Activated T-cell treated with anti-CD3 and anti-CD28 coated beads, Interleukin-2, amount 50 U/mL, for 24 hours (primary cell): ENCODE results near the gene PNPO.

Experiments
- DNase-seq: peaks from one replicate; pipeline ENCODE4 v3.0.0-alpha.2; 2020
- H3K27ac Mint-ChIP-seq: 2 replicates; pipeline ENCODE4 v1.8.0; 2020; ENCODE audit warnings: mild to moderate bottlenecking, mixed read lengths
- H3K27me3 Mint-ChIP-seq: 2 replicates; pipeline ENCODE4 v1.8.0; 2020; ENCODE audit warnings: mixed read lengths
- H3K36me3 Mint-ChIP-seq: 2 replicates; pipeline ENCODE4 v1.8.0; 2020; ENCODE audit warnings: low read depth, mixed read lengths
- H3K4me1 Mint-ChIP-seq: 2 replicates; pipeline ENCODE4 v1.8.0; 2020; ENCODE audit warnings: low read depth, mixed read lengths
- H3K4me3 Mint-ChIP-seq: 2 replicates; pipeline ENCODE4 v1.8.0; 2020; ENCODE audit warnings: mild to moderate bottlenecking, moderate library complexity, mixed read lengths
- H3K9me3 Mint-ChIP-seq: 2 replicates; pipeline ENCODE4 v1.8.0; 2020; ENCODE audit warnings: mixed read lengths

PNPO gene

GRCh38 chr17:47967607-47968252 lies 26.4 kb downstream of the PNPO start:
- H3K27me3 Mint-ChIP-seq: no peaks in the 10 kb centered on the region
- H3K9me3 Mint-ChIP-seq: no peaks in the 10 kb centered on the region
- no peak overlapping the region for H3K27ac Mint-ChIP-seq
- H3K4me3 Mint-ChIP-seq: no peak overlapping the region
- H3K36me3 Mint-ChIP-seq: peaks cover 14% of the 10 kb centered on the region
- no peak for DNase-seq
- H3K4me1 Mint-ChIP-seq: peaks cover 24% of the 10 kb centered on the region

- H3K4me3 Mint-ChIP-seq: no peak overlapping the region
- peaks cover 26% of the 10 kb centered on the region for H3K36me3 Mint-ChIP-seq
- no peak overlapping the region for H3K27ac Mint-ChIP-seq
- no peaks in the 10 kb centered on the region for H3K9me3 Mint-ChIP-seq
- no peak for DNase-seq
- H3K4me1 Mint-ChIP-seq: peaks cover 28% of the 10 kb centered on the region
- H3K27me3 Mint-ChIP-seq: no peaks in the 10 kb centered on the region
Measured at GRCh38 chr17:47968836-47969235, 27.5 kb downstream of the PNPO start.

GRCh38 chr17:47969930-47970724 lies 28.8 kb downstream of the PNPO start:
- Mint-ChIP-seq H3K27me3 (no peaks in the 10 kb centered on the region), H3K4me1 (peaks cover 28% of the 10 kb centered on the region), H3K36me3 (peaks cover 38% of the 10 kb centered on the region), H3K9me3 (no peaks in the 10 kb centered on the region), H3K27ac (peak overlapping the region; percentile 8), H3K4me3 (peak overlapping the region; percentile 95)
- no peak for DNase-seq

GRCh38 chr17:47970725-47971499 lies 29.5 kb downstream of the PNPO start, which contains the start of gene CDK5RAP3:
CDK5RAP3 (plus strand) TSS chr17:47971113; CDS start chr17:47971147, 34 bp downstream.
- H3K4me1 Mint-ChIP-seq: peaks cover 28% of the 10 kb centered on the region
- peak within 1 kb of the TSS; percentile 95 for H3K27ac Mint-ChIP-seq
- no peaks in the 10 kb centered on the region for H3K27me3 Mint-ChIP-seq
- peak within 1 kb of the TSS; percentile 95 for H3K4me3 Mint-ChIP-seq
- H3K36me3 Mint-ChIP-seq: peaks cover 46% of the 10 kb centered on the region
- no peaks in the 10 kb centered on the region for H3K9me3 Mint-ChIP-seq
- peak; percentile 99 for DNase-seq

- H3K27me3 Mint-ChIP-seq: no peaks in the 10 kb centered on the region
Measured at GRCh38 chr17:47973541-47973940, 32.2 kb downstream of the PNPO start.

GRCh38 chr17:47975189-47975822 lies 33.9 kb downstream of the PNPO start:
- Mint-ChIP-seq H3K27me3 (no peaks in the 10 kb centered on the region), H3K4me1 (peaks cover 21% of the 10 kb centered on the region), H3K27ac (no peak overlapping the region), H3K36me3 (peaks cover 90% of the 10 kb centered on the region), H3K9me3 (no peaks in the 10 kb centered on the region), H3K4me3 (no peak overlapping the region)
- no peak for DNase-seq

More at GRCh38 chr17:47973541-47973940, 32.2 kb downstream of the PNPO start:
- no peak overlapping the region for H3K27ac Mint-ChIP-seq
- no peak overlapping the region for H3K4me3 Mint-ChIP-seq
- no peaks in the 10 kb centered on the region for H3K9me3 Mint-ChIP-seq
- H3K4me1 Mint-ChIP-seq: peaks cover 28% of the 10 kb centered on the region
- DNase-seq: no peak
- peaks cover 73% of the 10 kb centered on the region for H3K36me3 Mint-ChIP-seq

GRCh38 chr17:47975823-47976205 lies 34.4 kb downstream of the PNPO start:
- H3K36me3 Mint-ChIP-seq: peaks cover 95% of the 10 kb centered on the region
- H3K27me3 Mint-ChIP-seq: no peaks in the 10 kb centered on the region
- no peaks in the 10 kb centered on the region for H3K9me3 Mint-ChIP-seq
- no peak overlapping the region for H3K27ac Mint-ChIP-seq
- no peak overlapping the region for H3K4me3 Mint-ChIP-seq
- H3K4me1 Mint-ChIP-seq: peaks cover 18% of the 10 kb centered on the region
- DNase-seq: no peak

- no peak overlapping the region for H3K4me3 Mint-ChIP-seq
- no peaks in the 10 kb centered on the region for H3K27me3 Mint-ChIP-seq
- peaks cover 98% of the 10 kb centered on the region for H3K36me3 Mint-ChIP-seq
Measured at GRCh38 chr17:47978324-47978723, 37.0 kb downstream of the PNPO start.

GRCh38 chr17:47980541-47980940 lies 39.2 kb downstream of the PNPO start:
- H3K36me3 Mint-ChIP-seq: peaks cover 94% of the 10 kb centered on the region

More at GRCh38 chr17:47978324-47978723, 37.0 kb downstream of the PNPO start:
- Mint-ChIP-seq H3K9me3 (no peaks in the 10 kb centered on the region), H3K4me1 (no peaks in the 10 kb centered on the region), H3K27ac (no peak overlapping the region)
- DNase-seq: peak; percentile 52

GRCh38 chr17:47981462-47981861 lies 40.1 kb downstream of the PNPO start:
- Mint-ChIP-seq H3K4me1 (no peaks in the 10 kb centered on the region), H3K9me3 (no peaks in the 10 kb centered on the region), H3K27me3 (no peaks in the 10 kb centered on the region), H3K27ac (no peak overlapping the region), H3K36me3 (peaks cover 88% of the 10 kb centered on the region), H3K4me3 (no peak overlapping the region)
- DNase-seq: no peak

More at GRCh38 chr17:47980541-47980940, 39.2 kb downstream of the PNPO start:
- Mint-ChIP-seq H3K4me3 (no peak overlapping the region), H3K27me3 (no peaks in the 10 kb centered on the region), H3K27ac (peak overlapping the region; percentile 47), H3K9me3 (no peaks in the 10 kb centered on the region), H3K4me1 (no peaks in the 10 kb centered on the region)
- DNase-seq: no peak

GRCh38 chr17:47982091-47982617 lies 40.8 kb downstream of the PNPO start:
- Mint-ChIP-seq H3K4me3 (no peak overlapping the region), H3K4me1 (no peaks in the 10 kb centered on the region), H3K36me3 (peaks cover 81% of the 10 kb centered on the region), H3K9me3 (no peaks in the 10 kb centered on the region), H3K27ac (no peak overlapping the region), H3K27me3 (no peaks in the 10 kb centered on the region)
- no peak for DNase-seq

GRCh38 chr17:47982645-47983390 lies 41.4 kb downstream of the PNPO start:
- Mint-ChIP-seq H3K36me3 (peaks cover 74% of the 10 kb centered on the region), H3K27me3 (no peaks in the 10 kb centered on the region), H3K9me3 (no peaks in the 10 kb centered on the region), H3K4me1 (no peaks in the 10 kb centered on the region), H3K4me3 (no peak overlapping the region), H3K27ac (no peak overlapping the region)
- no peak for DNase-seq

GRCh38 chr17:47983492-47984223 lies 42.3 kb downstream of the PNPO start:
- Mint-ChIP-seq H3K36me3 (peaks cover 66% of the 10 kb centered on the region), H3K4me3 (no peak overlapping the region), H3K9me3 (no peaks in the 10 kb centered on the region), H3K27me3 (no peaks in the 10 kb centered on the region), H3K4me1 (no peaks in the 10 kb centered on the region), H3K27ac (no peak overlapping the region)
- DNase-seq: no peak
